ENCODE measurements around the gene EVI5.
"Not testable (repeated sequence)": the region's sequence is repeated elsewhere in the genome, so short reads cannot be mapped to it uniquely, and the experiment has no call there.

Gene EVI5

GRCh38 chr1:92792340-92792782, 7.5 kb upstream of the EVI5 start:
- DNase-seq (ENCODE audit: low read depth in 1 of 2, low spot score in 1 of 2): no peak

GRCh38 chr1:92791487-92792066, 6.7 kb upstream of the EVI5 start:
- DNase-seq (ENCODE audit: low read depth in 1 of 2, low spot score in 1 of 2): no peak

GRCh38 chr1:92790867-92791266, 6.0 kb upstream of the EVI5 start:
- no peak for DNase-seq (ENCODE audit: low read depth in 1 of 2, low spot score in 1 of 2)

- DNase-seq (ENCODE audit: low read depth in 1 of 2, low spot score in 1 of 2): no peak
Measured at GRCh38 chr1:92790081-92790480, 5.2 kb upstream of the EVI5 start.

- DNase-seq (ENCODE audit: low read depth in 1 of 2, low spot score in 1 of 2): no peak
Measured at GRCh38 chr1:92786111-92786901, 1.4 kb upstream of the EVI5 start.

GRCh38 chr1:92784021-92784638, 778 bp downstream of the EVI5 start:
- DNase-seq (ENCODE audit: low read depth in 1 of 2, low spot score in 1 of 2): peak in 1 of 2 donors; percentile 3

- not testable (repeated sequence) for DNase-seq (ENCODE audit: low read depth in 1 of 2, low spot score in 1 of 2)
Measured at GRCh38 chr1:92783550-92783949, 1.4 kb downstream of the EVI5 start.

GRCh38 chr1:92778376-92778775, 6.5 kb downstream of the EVI5 start:
- DNase-seq (ENCODE audit: low read depth in 1 of 2, low spot score in 1 of 2): no peak

- DNase-seq (ENCODE audit: low read depth in 1 of 2, low spot score in 1 of 2): no peak
Measured at GRCh38 chr1:92774407-92774806, 10.5 kb downstream of the EVI5 start.

GRCh38 chr1:92773749-92774148, 11.2 kb downstream of the EVI5 start:
- not testable (repeated sequence) for DNase-seq (ENCODE audit: low read depth in 1 of 2, low spot score in 1 of 2)

- no peak for DNase-seq (ENCODE audit: low read depth in 1 of 2, low spot score in 1 of 2)
Measured at GRCh38 chr1:92769856-92770255, 15.1 kb downstream of the EVI5 start.

GRCh38 chr1:92768915-92769314, 16.0 kb downstream of the EVI5 start:
- DNase-seq (ENCODE audit: low read depth in 1 of 2, low spot score in 1 of 2): no peak

GRCh38 chr1:92768296-92768695, 16.6 kb downstream of the EVI5 start:
- DNase-seq (ENCODE audit: low read depth in 1 of 2, low spot score in 1 of 2): no peak

GRCh38 chr1:92764116-92764515, 20.8 kb downstream of the EVI5 start:
- no peak for DNase-seq (ENCODE audit: low read depth in 1 of 2, low spot score in 1 of 2)

- DNase-seq (ENCODE audit: low read depth in 1 of 2, low spot score in 1 of 2): no peak
Measured at GRCh38 chr1:92762355-92762754, 22.6 kb downstream of the EVI5 start.

- no peak for DNase-seq (ENCODE audit: low read depth in 1 of 2, low spot score in 1 of 2)
Measured at GRCh38 chr1:92759361-92759760, 25.5 kb downstream of the EVI5 start.

GRCh38 chr1:92756537-92756936, 28.4 kb downstream of the EVI5 start:
- DNase-seq (ENCODE audit: low read depth in 1 of 2, low spot score in 1 of 2): no peak

- no peak for DNase-seq (ENCODE audit: low read depth in 1 of 2, low spot score in 1 of 2)
Measured at GRCh38 chr1:92755541-92756461, 29.1 kb downstream of the EVI5 start.

GRCh38 chr1:92754719-92755050, 30.2 kb downstream of the EVI5 start:
- DNase-seq (ENCODE audit: low read depth in 1 of 2, low spot score in 1 of 2): no peak

GRCh38 chr1:92754000-92754718, 30.7 kb downstream of the EVI5 start:
- no peak for DNase-seq (ENCODE audit: low read depth in 1 of 2, low spot score in 1 of 2)

GRCh38 chr1:92752719-92753118, 32.2 kb downstream of the EVI5 start:
- no peak for DNase-seq (ENCODE audit: low read depth in 1 of 2, low spot score in 1 of 2)

All from activated T-helper 1 cell treated with anti-CD3 and anti-CD28 coated beads, Interleukin-2, amount 50 U/mL, for 16 hours (primary cell).